Endothelial cell of umbilical vein (primary cell): ENCODE results near the gene MYH7.

Experiments
- EZH2 ChIP-seq: IDR thresholded peaks from 2 replicates; pipeline ENCODE4 v1.6.1; 2012; ENCODE audit warnings: borderline replicate concordance, low read depth, mild to moderate bottlenecking, moderate library complexity, low read length, inconsistent platforms; ENCODE audit not compliant: severe bottlenecking
- FOS ChIP-seq: IDR thresholded peaks from 2 replicates; pipeline ENCODE4 v1.6.1; 2011; ENCODE audit warnings: mild to moderate bottlenecking, low read length, moderate library complexity, borderline replicate concordance; ENCODE audit not compliant: insufficient read depth
- JUN ChIP-seq: IDR thresholded peaks from 2 replicates; pipeline ENCODE4 v1.6.1; 2011; ENCODE audit warnings: borderline replicate concordance, low read depth; ENCODE audit not compliant: insufficient read length, insufficient read depth
- POLR2AphosphoS5 ChIP-seq: IDR thresholded peaks from 2 replicates; pipeline ENCODE4 v1.6.1; 2012; ENCODE audit warnings: low read depth, mild to moderate bottlenecking, control low read depth, low read length, moderate library complexity; ENCODE audit not compliant: insufficient read depth
- TF ChIP-seq, protein P1 (sequence below), 2 donors: IDR thresholded peaks; 1 replicate in 1 of 2; 2 replicates in 1 of 2; pipeline ENCODE4 v1.5.1; 2011; ENCODE audit warnings: low read length in 2 of 2, mild to moderate bottlenecking in 2 of 2, moderate library complexity in 2 of 2, control low read depth in 1 of 2, inconsistent platforms in 1 of 2, low read depth in 1 of 2; ENCODE audit not compliant: insufficient read depth in 1 of 2; ENCODE audit errors: extremely low read depth in 1 of 2
- TF ChIP-seq, protein P2 (sequence below): IDR thresholded peaks from 2 replicates; pipeline ENCODE4 v1.6.1; 2011; ENCODE audit not compliant: insufficient read depth, insufficient read length

DNA sequence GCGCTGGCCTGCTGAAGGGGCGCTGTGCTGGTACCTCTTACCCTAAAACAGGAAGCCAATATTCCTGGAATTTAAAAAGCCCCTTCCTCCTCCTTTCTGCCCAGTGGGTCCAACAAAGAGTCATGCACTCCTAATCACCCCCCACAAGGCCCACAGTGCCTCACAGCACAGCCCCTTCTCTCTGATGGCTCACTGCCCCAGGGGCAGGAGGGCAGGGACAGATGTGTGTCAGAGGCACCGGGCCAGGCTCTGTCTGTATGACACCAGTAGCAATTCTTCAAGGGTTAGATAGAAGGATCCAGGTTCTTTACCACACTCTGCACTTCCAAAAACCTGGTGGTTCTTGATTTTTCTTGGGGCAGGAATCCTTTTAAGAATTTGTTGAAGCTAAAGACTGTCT lies 36.3 kb downstream of the MYH7 start:
- TF ChIP-seq FOS (no peak), JUN (no peak), POLR2AphosphoS5 (no peak), EZH2 (no peak)
- TF ChIP-seq, protein P1, sequence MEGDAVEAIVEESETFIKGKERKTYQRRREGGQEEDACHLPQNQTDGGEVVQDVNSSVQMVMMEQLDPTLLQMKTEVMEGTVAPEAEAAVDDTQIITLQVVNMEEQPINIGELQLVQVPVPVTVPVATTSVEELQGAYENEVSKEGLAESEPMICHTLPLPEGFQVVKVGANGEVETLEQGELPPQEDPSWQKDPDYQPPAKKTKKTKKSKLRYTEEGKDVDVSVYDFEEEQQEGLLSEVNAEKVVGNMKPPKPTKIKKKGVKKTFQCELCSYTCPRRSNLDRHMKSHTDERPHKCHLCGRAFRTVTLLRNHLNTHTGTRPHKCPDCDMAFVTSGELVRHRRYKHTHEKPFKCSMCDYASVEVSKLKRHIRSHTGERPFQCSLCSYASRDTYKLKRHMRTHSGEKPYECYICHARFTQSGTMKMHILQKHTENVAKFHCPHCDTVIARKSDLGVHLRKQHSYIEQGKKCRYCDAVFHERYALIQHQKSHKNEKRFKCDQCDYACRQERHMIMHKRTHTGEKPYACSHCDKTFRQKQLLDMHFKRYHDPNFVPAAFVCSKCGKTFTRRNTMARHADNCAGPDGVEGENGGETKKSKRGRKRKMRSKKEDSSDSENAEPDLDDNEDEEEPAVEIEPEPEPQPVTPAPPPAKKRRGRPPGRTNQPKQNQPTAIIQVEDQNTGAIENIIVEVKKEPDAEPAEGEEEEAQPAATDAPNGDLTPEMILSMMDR (IDR thresholded peaks at IDR 0.05; ENCODE audit: extremely low read depth in 1 of 2, insufficient read depth in 1 of 2, low read depth in 1 of 2, low read length in 2 of 2), result no peak
- TF ChIP-seq, protein P2, sequence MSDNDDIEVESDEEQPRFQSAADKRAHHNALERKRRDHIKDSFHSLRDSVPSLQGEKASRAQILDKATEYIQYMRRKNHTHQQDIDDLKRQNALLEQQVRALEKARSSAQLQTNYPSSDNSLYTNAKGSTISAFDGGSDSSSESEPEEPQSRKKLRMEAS, result no peak
